Measurements from ENCODE around the gene PIK3R5. TPM values are rescaled to one million over a fixed set of nuclear protein-coding genes. Genes with fewer than 3 reads are reported as not detected.

The PIK3R5 gene
- total RNA-seq, 4 donors from 2014 or later, result 3.6 to 12.0 (median 8.2) TPM

GRCh38 chr17:8873801-8874715 lies 91.4 kb downstream of the PIK3R5 start:
- no peak for TF ChIP-seq POLR2A (IDR thresholded peaks at IDR 0.05)
- no peak for TF ChIP-seq CTCF (IDR thresholded peaks at IDR 0.05)
- no peak overlapping the region for H3K4me3 ChIP-seq (ENCODE audit: low read depth, poor library complexity, severe bottlenecking)
- WGBS, 2 donors, result 56 to 62% methylated on average over 19 of the region's 19 CpGs
- intact Hi-C loops (cut with DNase I; ENCODE audit: low total_unique reads), result no loop called here
- DNase-seq (ENCODE audit: low spot score in 2 of 2), result no peak

- intact Hi-C loops (cut with DNase I; ENCODE audit: low total_unique reads), result no loop called here
- DNase-seq (ENCODE audit: low spot score in 2 of 2), result no peak
- 57 to 62% methylated on average over 17 of the region's 17 CpGs for WGBS, 2 donors
- no peak overlapping the region for H3K4me3 ChIP-seq (ENCODE audit: low read depth, poor library complexity, severe bottlenecking)
- no peak for TF ChIP-seq CTCF (IDR thresholded peaks at IDR 0.05)
- TF ChIP-seq POLR2A (IDR thresholded peaks at IDR 0.05), result no peak
Measured at GRCh38 chr17:8872705-8873435, 92.6 kb downstream of the PIK3R5 start.

- no peak for DNase-seq (ENCODE audit: low spot score in 2 of 2)
- no peak overlapping the region for H3K4me3 ChIP-seq (ENCODE audit: low read depth, poor library complexity, severe bottlenecking)
- intact Hi-C loops (cut with DNase I; ENCODE audit: low total_unique reads), result no loop called here
- 83 to 88% methylated on average over 7 of the region's 7 CpGs for WGBS, 2 donors
- TF ChIP-seq POLR2A (IDR thresholded peaks at IDR 0.05), result no peak
- no peak for TF ChIP-seq CTCF (IDR thresholded peaks at IDR 0.05)
Measured at GRCh38 chr17:8872036-8872704, 93.3 kb downstream of the PIK3R5 start.

DNA sequence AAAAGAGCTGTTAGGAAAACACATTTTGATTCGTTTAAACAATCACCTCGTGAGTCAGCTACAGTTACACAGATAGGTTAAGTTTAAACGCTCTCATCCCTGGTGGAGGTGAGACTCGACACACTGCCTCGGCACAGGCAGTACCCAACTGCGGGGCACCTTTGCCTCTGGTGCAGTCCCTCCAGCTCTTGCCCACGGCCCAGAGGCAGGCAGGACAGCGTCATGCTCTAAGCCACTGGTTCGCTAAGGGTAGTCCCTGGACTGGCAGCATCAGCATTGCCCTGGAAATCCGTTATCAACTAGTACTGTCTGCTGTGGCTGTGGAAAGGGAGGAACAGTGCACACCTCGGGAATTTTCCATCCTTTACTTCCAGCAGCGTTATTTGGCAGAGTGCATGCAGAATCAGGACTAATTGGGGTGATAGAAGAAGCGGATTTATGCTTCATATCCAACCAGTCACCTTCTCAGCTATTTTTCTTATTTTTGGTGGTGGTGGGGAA lies 94.4 kb downstream of the PIK3R5 start:
- H3K4me3 ChIP-seq (ENCODE audit: low read depth, poor library complexity, severe bottlenecking), result no peak overlapping the region
- intact Hi-C loops (cut with DNase I; ENCODE audit: low total_unique reads), result no loop called here
- TF ChIP-seq CTCF (IDR thresholded peaks at IDR 0.05) (no peak), POLR2A (IDR thresholded peaks at IDR 0.05) (no peak)
- WGBS, 2 donors, result 80 to 82% methylated on average over 13 of the region's 13 CpGs
- DNase-seq (ENCODE audit: low spot score in 2 of 2), result no peak

DNA sequence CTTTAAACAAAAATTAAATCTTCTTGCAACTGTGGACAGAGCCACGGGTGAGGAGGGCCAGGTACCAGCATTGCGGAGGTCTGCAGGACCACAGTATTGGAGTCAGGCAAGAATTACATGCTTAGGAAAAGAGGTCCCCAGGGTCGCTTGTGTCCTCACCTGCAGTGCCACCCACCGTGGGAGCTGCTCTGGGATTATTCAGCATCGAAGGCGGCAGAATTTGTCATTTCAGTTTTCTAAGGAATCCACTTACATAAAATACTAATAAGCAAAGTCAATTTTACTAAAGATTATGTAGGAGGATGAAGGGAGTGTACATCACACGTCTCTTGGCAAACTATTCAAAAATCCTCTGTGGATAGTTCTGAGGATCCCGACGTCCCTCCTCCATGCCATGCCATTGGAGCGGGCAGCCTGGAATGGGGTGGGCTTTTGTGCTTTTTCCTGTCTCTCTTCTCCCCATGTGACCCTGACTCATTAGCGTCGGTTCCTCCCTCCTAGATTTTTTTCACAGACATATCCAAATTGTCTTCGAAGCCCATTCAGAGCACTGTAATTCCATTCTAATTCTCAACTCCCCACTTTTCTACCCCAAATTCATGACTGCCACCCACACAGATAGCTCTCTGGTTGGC lies 95.0 kb downstream of the PIK3R5 start:
- TF ChIP-seq POLR2A (IDR thresholded peaks at IDR 0.05), result no peak
- TF ChIP-seq CTCF (IDR thresholded peaks at IDR 0.05), result no peak
- intact Hi-C loops (cut with DNase I; ENCODE audit: low total_unique reads), result no loop called here
- no peak for DNase-seq (ENCODE audit: low spot score in 2 of 2)
- 81 to 85% methylated on average over 13 of the region's 13 CpGs for WGBS, 2 donors
- H3K4me3 ChIP-seq (ENCODE audit: low read depth, poor library complexity, severe bottlenecking), result no peak overlapping the region

Data from lower leg skin (tissue), 4 donors.